ENCODE data around the gene SLC1A3. TPM values are rescaled to one million over a fixed set of nuclear protein-coding genes. Genes with fewer than 3 reads are reported as not detected.

Gene SLC1A3
- total and polyA plus RNA-seq, 10 of the 15 experiments (the other 5 are each of a cell fraction or from before 2014, with no cell fraction given) = 0.23 to 4.4 (median 3.3) TPM

GRCh38 chr5:36722900-36723299 lies 116.5 kb downstream of the SLC1A3 start (continued):
- peak; percentile 61; the same call in 1 of the 2 replicates for TF ChIP-seq IKZF1 (conservative IDR thresholded peaks at IDR 0.05)
- TF ChIP-seq STAT3 (IDR thresholded peaks at IDR 0.05; ENCODE audit: low read depth, low read length) = no peak
- TF ChIP-seq FOXK2 (IDR thresholded peaks at IDR 0.05) = no peak
- no peak for TF ChIP-seq ZNF217 (IDR thresholded peaks at IDR 0.05)
- TF ChIP-seq TCF12 (IDR thresholded peaks at IDR 0.05; ENCODE audit: low read depth, low read length) = no peak
- TF ChIP-seq ATF7 (IDR thresholded peaks at IDR 0.05; ENCODE audit: low read depth) = peak; percentile 50; the same call in 1 of the 2 replicates
- TF ChIP-seq, protein P1, sequence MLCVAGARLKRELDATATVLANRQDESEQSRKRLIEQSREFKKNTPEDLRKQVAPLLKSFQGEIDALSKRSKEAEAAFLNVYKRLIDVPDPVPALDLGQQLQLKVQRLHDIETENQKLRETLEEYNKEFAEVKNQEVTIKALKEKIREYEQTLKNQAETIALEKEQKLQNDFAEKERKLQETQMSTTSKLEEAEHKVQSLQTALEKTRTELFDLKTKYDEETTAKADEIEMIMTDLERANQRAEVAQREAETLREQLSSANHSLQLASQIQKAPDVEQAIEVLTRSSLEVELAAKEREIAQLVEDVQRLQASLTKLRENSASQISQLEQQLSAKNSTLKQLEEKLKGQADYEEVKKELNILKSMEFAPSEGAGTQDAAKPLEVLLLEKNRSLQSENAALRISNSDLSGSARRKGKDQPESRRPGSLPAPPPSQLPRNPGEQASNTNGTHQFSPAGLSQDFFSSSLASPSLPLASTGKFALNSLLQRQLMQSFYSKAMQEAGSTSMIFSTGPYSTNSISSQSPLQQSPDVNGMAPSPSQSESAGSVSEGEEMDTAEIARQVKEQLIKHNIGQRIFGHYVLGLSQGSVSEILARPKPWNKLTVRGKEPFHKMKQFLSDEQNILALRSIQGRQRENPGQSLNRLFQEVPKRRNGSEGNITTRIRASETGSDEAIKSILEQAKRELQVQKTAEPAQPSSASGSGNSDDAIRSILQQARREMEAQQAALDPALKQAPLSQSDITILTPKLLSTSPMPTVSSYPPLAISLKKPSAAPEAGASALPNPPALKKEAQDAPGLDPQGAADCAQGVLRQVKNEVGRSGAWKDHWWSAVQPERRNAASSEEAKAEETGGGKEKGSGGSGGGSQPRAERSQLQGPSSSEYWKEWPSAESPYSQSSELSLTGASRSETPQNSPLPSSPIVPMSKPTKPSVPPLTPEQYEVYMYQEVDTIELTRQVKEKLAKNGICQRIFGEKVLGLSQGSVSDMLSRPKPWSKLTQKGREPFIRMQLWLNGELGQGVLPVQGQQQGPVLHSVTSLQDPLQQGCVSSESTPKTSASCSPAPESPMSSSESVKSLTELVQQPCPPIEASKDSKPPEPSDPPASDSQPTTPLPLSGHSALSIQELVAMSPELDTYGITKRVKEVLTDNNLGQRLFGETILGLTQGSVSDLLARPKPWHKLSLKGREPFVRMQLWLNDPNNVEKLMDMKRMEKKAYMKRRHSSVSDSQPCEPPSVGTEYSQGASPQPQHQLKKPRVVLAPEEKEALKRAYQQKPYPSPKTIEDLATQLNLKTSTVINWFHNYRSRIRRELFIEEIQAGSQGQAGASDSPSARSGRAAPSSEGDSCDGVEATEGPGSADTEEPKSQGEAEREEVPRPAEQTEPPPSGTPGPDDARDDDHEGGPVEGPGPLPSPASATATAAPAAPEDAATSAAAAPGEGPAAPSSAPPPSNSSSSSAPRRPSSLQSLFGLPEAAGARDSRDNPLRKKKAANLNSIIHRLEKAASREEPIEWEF (IDR thresholded peaks at IDR 0.05; ENCODE audit: insufficient replicate concordance, low read depth, low read length) = no peak
- peak; percentile 32; the same call in 1 of the 2 replicates for TF ChIP-seq BCL11A (IDR thresholded peaks at IDR 0.05; ENCODE audit: low read depth, low read length)
- TF ChIP-seq ZBTB11 (CRISPR knock-in tag; IDR thresholded peaks at IDR 0.05) = no peak
- TF ChIP-seq MEF2B (IDR thresholded peaks at IDR 0.05; ENCODE audit: partially characterized antibody, poor library complexity, severe bottlenecking) = peak; percentile 40
- 0 out of 2 replicates have a peak, but pooled peaks have one; percentile 12 for TF ChIP-seq NFIC (IDR thresholded peaks at IDR 0.05; ENCODE audit: low read depth, low read length)
- TF ChIP-seq TARDBP (IDR thresholded peaks at IDR 0.05; ENCODE audit: borderline replicate concordance) = no peak
- peak; percentile 33 for TF ChIP-seq MXI1 (IDR thresholded peaks at IDR 0.05; ENCODE audit: low read depth, low read length)
- no peak; a peak in 1 of 4 replicates for TF ChIP-seq BHLHE40 (IDR thresholded peaks at IDR 0.05; ENCODE audit: borderline replicate concordance in 1 of 2, low read depth in 2 of 2, low read length in 1 of 2)
- TF ChIP-seq, protein P2, sequence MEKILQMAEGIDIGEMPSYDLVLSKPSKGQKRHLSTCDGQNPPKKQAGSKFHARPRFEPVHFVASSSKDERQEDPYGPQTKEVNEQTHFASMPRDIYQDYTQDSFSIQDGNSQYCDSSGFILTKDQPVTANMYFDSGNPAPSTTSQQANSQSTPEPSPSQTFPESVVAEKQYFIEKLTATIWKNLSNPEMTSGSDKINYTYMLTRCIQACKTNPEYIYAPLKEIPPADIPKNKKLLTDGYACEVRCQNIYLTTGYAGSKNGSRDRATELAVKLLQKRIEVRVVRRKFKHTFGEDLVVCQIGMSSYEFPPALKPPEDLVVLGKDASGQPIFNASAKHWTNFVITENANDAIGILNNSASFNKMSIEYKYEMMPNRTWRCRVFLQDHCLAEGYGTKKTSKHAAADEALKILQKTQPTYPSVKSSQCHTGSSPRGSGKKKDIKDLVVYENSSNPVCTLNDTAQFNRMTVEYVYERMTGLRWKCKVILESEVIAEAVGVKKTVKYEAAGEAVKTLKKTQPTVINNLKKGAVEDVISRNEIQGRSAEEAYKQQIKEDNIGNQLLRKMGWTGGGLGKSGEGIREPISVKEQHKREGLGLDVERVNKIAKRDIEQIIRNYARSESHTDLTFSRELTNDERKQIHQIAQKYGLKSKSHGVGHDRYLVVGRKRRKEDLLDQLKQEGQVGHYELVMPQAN (conservative IDR thresholded peaks at IDR 0.05) = no peak
- TF ChIP-seq GABPA (IDR thresholded peaks at IDR 0.05; ENCODE audit: low read depth) = no peak
- no peak for TF ChIP-seq TAF1 (IDR thresholded peaks at IDR 0.05; ENCODE audit: borderline replicate concordance, low read depth, low read length)
